ENCODE results near the gene DNAJC1.

DNA sequence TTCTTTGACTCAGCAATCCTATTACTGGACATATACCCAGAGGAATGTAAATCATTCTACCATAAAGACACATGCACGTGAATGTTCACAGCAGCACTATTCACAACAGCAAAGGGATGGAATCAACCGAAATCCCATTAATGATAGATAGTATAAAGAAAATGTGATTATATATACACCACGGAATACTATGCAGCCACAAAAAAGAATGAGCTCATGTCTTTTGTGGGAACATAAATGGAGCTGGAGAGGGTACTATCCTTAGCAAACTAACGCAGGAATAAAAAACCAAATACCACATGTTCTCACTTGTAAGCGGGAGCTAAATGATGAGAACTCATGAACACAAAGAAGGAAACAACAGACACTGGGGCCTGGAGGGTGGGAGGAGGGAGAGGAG, 201.9 kb downstream of the DNAJC1 start:
- TF ChIP-seq SIN3A (IDR thresholded peaks at IDR 0.05; ENCODE audit: borderline replicate concordance, insufficient read depth, low read length) (no peak), TAF1 (IDR thresholded peaks at IDR 0.05; ENCODE audit: borderline replicate concordance, insufficient read depth, low read length) (no peak), POLR2AphosphoS5 (IDR thresholded peaks at IDR 0.05; ENCODE audit: low read depth, low read length) (no peak)
- TF ChIP-seq, protein P1, sequence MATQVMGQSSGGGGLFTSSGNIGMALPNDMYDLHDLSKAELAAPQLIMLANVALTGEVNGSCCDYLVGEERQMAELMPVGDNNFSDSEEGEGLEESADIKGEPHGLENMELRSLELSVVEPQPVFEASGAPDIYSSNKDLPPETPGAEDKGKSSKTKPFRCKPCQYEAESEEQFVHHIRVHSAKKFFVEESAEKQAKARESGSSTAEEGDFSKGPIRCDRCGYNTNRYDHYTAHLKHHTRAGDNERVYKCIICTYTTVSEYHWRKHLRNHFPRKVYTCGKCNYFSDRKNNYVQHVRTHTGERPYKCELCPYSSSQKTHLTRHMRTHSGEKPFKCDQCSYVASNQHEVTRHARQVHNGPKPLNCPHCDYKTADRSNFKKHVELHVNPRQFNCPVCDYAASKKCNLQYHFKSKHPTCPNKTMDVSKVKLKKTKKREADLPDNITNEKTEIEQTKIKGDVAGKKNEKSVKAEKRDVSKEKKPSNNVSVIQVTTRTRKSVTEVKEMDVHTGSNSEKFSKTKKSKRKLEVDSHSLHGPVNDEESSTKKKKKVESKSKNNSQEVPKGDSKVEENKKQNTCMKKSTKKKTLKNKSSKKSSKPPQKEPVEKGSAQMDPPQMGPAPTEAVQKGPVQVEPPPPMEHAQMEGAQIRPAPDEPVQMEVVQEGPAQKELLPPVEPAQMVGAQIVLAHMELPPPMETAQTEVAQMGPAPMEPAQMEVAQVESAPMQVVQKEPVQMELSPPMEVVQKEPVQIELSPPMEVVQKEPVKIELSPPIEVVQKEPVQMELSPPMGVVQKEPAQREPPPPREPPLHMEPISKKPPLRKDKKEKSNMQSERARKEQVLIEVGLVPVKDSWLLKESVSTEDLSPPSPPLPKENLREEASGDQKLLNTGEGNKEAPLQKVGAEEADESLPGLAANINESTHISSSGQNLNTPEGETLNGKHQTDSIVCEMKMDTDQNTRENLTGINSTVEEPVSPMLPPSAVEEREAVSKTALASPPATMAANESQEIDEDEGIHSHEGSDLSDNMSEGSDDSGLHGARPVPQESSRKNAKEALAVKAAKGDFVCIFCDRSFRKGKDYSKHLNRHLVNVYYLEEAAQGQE (IDR thresholded peaks at IDR 0.05; ENCODE audit: insufficient read depth in 1 of 2, low read depth in 2 of 2, low read length in 2 of 2), result no peak

Data from PFSK-1 (cell line).